ENCODE measurements around the gene CAMK2N1. TPM values are rescaled to one million over a fixed set of nuclear protein-coding genes. Genes with fewer than 3 reads are reported as not detected.

CAMK2N1 gene
- total and polyA plus RNA-seq, 11 donors, result 3.8 to 10.0 (median 6.8) TPM

DNA sequence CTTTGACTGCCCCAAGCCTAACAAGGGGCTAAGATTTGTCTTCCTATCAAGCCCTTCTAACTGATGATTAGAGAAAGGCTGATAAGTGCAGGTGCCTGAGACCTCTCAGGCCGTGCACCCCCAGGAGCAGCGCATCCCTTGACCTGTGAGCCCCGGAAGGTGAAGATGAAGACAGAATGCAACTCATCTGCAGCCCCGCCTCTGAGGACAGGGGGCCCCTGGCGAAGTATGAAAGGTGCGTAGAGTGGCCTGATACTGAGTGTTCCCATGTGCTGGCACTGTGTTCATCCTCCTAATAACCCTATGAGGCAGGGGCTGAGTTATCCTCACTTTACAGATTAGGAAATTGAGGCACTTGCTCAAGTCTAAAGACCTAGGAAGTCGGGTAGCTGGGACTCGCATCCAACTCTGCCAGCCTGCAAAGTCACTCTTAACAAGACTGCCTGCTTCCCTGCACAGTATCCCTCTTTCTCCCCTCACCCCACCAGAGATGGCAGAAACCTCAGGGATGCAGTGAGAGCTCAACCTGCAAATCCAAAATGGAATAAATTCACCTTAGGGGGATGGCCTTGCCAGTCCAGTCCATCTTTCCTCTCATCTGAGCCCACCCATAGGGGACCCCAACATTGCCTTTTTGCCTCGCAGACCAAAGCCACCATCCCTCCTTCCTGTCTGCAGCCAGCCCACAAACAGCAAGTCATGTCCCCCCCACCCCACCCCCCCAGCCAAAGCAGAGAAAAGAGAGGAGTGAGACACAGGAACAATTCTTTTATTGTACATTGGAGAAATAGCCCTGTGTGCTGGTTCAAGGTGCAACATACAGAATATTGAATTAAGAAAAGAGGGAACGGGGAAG, 4.1 kb downstream of the CAMK2N1 start:
- ATAC-seq (no peak), DNase-seq (no peak)
- Histone ChIP-seq H3K27ac (no peak overlapping the region), H3K4me3 (no peak overlapping the region), H3K4me1 (peaks cover 0 to 37% (median 16%) of the 10 kb centered on the region in 12 donors), H3K27me3 (peaks cover 14 to 85% (median 48%) of the 10 kb centered on the region in 9 donors), H3K36me3 (peaks cover 0 to 3% (median 0%) of the 10 kb centered on the region in 9 donors), H3K9me3 (no peaks in the 10 kb centered on the region)
- WGBS, 4 donors, result 37 to 55% (median 45%) methylated on average over 10 of the region's 10 CpGs
- TF ChIP-seq, protein P1, sequence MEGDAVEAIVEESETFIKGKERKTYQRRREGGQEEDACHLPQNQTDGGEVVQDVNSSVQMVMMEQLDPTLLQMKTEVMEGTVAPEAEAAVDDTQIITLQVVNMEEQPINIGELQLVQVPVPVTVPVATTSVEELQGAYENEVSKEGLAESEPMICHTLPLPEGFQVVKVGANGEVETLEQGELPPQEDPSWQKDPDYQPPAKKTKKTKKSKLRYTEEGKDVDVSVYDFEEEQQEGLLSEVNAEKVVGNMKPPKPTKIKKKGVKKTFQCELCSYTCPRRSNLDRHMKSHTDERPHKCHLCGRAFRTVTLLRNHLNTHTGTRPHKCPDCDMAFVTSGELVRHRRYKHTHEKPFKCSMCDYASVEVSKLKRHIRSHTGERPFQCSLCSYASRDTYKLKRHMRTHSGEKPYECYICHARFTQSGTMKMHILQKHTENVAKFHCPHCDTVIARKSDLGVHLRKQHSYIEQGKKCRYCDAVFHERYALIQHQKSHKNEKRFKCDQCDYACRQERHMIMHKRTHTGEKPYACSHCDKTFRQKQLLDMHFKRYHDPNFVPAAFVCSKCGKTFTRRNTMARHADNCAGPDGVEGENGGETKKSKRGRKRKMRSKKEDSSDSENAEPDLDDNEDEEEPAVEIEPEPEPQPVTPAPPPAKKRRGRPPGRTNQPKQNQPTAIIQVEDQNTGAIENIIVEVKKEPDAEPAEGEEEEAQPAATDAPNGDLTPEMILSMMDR (IDR thresholded peaks at IDR 0.05), result no peak
- no peak for TF ChIP-seq POLR2A (IDR thresholded peaks at IDR 0.05)
- intact Hi-C loops (cut with DNase I), result no loop called here

DNA sequence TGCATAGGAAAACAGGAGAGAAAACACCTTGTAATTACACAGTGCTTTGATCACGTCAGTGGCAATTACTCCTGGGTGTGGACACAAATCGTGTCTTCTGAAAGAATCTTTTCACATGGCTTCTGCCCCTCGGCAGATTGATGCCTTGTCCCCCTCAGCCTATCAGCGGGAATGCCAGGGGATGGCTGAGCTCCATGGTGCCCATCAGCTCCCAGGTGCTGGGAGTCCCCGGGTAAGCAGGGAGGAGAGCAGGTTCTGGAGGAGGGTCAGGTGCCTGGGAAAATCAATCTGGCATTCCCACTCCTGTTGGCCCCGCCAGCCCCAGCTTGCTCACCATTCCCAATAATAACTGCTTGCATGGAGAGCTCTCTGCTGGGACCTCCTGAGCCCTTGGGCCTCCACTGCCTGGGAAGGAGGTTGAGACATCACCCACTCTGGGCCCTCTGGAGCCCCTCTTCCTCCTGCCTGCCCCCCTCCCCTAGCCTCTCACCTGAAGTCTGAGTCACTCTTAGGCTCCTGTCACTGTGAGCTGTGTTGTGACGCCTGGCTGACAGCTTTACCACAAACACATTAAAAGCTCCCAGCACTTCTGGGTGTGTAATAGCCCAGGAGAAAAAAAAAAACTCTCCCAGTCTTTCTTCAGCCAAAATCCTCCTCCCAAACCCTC, 4.9 kb downstream of the CAMK2N1 start:
- intact Hi-C loops (cut with DNase I), result no loop called here
- H3K9me3 ChIP-seq, result no peaks in the 10 kb centered on the region
- peaks cover 0 to 37% (median 16%) of the 10 kb centered on the region in 12 donors for H3K4me1 ChIP-seq
- ATAC-seq, result no peak
- peaks cover 0 to 3% (median 0%) of the 10 kb centered on the region in 9 donors for H3K36me3 ChIP-seq
- TF ChIP-seq, protein P1 (IDR thresholded peaks at IDR 0.05), result no peak
- TF ChIP-seq POLR2A (IDR thresholded peaks at IDR 0.05), result no peak
- H3K27me3 ChIP-seq, result peaks cover 14 to 85% (median 40%) of the 10 kb centered on the region in 9 donors
- 52 to 66% (median 58%) methylated on average over 5 to 7 of the region's 7 CpGs for WGBS, 4 donors
- DNase-seq, result no peak
- H3K4me3 ChIP-seq, result no peak overlapping the region
- no peak overlapping the region for H3K27ac ChIP-seq

DNA sequence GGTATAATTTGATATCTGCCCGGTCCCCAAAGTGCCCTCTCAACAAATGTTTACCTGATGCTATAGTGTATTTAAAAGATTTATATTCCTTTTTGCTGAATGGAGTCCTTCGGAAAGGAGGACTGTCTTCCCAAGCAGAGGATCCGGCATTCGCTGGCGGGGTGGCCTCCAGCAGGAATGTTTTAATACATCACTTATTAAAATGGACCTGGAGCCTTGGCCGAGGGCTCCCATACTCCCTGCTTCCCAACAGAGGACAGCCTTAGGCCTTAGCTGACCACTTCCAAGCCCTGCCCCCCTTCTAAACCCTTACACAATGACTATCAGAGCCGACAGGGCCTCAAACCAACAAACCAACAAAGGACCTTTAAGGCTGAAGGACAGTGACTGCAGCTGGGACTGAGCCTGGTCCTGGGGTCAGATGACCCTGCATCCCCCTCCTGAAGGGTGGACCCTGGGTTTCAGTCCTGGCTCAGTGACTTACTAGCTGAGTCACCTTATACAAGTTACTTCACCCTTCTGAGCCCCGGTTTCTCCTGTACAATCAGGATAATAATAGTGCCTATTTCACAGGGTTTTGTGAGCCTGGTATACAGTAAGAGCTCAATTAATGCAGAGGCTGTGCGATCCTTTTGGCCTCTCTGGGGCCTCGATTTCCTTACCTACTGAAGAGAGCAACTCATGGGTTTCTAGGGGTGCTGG, 5.6 kb downstream of the CAMK2N1 start:
- intact Hi-C loops (cut with DNase I), result no loop called here
- H3K9me3 ChIP-seq, result no peaks in the 10 kb centered on the region
- H3K27me3 ChIP-seq, result peaks cover 14 to 88% (median 40%) of the 10 kb centered on the region in 9 donors
- WGBS, 4 donors, result 79 to 85% (median 82%) methylated on average over 10 of the region's 10 CpGs
- no peak for TF ChIP-seq POLR2A (IDR thresholded peaks at IDR 0.05)
- TF ChIP-seq, protein P1 (IDR thresholded peaks at IDR 0.05), result no peak
- ATAC-seq (no peak), DNase-seq (no peak)
- no peak overlapping the region for H3K4me3 ChIP-seq
- H3K27ac ChIP-seq, result no peak overlapping the region
- H3K4me1 ChIP-seq, result peaks cover 0 to 39% (median 17%) of the 10 kb centered on the region in 12 donors
- H3K36me3 ChIP-seq, result peaks cover 0 to 3% (median 0%) of the 10 kb centered on the region in 9 donors

Data from heart left ventricle (tissue), 16 donors.